ENCODE measurements around the gene SLC22A4. TPM values are rescaled to one million over a fixed set of nuclear protein-coding genes. Genes with fewer than 3 reads are reported as not detected.

SLC22A4 gene
- total and polyA plus RNA-seq, 4 donors: 0.25 to 42.2 (median 0.47) TPM

DNA sequence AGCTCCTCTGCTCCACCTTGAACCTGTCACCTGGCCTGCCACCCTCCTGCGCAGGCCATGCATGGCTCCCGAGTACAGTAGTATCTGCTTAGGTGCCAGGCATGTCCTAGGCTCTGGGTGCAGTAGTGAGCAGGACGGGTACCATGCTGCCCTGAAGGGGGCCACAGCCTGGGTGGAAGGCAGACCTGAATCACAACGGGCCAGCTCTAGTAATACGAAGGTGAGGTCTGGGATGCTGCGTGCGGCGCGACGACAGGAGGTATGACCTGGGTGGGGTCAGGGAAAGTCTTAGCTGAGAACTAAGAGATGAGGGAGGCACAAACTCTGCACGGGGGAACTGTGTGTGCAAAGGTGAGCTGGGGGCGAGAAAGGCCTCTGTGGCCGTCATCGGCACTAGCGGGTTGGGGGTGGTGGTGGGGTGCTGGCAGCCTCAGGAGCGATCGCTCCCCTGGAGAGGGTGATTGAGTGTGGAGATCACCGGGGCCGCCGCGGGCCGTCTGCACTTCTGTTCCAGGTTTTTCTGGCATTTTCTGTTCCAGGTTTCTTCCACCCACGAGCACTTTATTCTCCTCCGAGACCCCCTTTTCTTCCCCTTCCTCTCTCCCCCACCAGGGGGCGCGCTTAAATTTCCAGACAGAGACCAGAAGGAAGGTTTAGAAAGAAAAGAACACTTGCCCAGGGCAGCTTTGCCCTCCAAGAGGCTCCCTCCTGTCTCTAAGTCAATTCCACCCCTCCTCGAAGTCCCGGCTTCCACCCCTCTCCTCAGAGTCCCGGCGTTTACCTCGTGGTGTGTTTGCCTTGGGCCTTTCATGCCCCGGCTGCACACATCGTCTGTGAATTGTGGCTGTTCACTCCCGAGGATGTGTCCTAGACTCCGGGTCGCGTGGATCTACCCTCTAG lies 21.6 kb upstream of the SLC22A4 start:
- H3K4me1 ChIP-seq (ENCODE audit: control insufficient read depth in 4 of 4, insufficient read depth in 4 of 4, low read length in 3 of 4): peaks cover 0 to 11% (median 0%) of the 10 kb centered on the region in 4 donors
- H3K27ac ChIP-seq (ENCODE audit: low read depth in 1 of 2, low read length in 2 of 2): no peak overlapping the region
- TF ChIP-seq FOXA2 (IDR thresholded peaks at IDR 0.05) (no peak), YY1 (IDR thresholded peaks at IDR 0.05) (no peak), SP1 (IDR thresholded peaks at IDR 0.05) (no peak), GABPA (IDR thresholded peaks at IDR 0.05 in 1 of 2, conservative IDR thresholded peaks at IDR 0.05 in 1 of 2) (no peak), NR2F2 (IDR thresholded peaks at IDR 0.05) (no peak), RAD21 (IDR thresholded peaks at IDR 0.05) (peak; percentile 74 to 78), RXRA (IDR thresholded peaks at IDR 0.05) (no peak), FOXA1 (IDR thresholded peaks at IDR 0.05) (no peak), HNF4A (conservative IDR thresholded peaks at IDR 0.05) (no peak)
- TF ChIP-seq, protein P1, sequence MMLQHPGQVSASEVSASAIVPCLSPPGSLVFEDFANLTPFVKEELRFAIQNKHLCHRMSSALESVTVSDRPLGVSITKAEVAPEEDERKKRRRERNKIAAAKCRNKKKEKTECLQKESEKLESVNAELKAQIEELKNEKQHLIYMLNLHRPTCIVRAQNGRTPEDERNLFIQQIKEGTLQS (IDR thresholded peaks at IDR 0.05): no peak
- TF ChIP-seq, protein P2, sequence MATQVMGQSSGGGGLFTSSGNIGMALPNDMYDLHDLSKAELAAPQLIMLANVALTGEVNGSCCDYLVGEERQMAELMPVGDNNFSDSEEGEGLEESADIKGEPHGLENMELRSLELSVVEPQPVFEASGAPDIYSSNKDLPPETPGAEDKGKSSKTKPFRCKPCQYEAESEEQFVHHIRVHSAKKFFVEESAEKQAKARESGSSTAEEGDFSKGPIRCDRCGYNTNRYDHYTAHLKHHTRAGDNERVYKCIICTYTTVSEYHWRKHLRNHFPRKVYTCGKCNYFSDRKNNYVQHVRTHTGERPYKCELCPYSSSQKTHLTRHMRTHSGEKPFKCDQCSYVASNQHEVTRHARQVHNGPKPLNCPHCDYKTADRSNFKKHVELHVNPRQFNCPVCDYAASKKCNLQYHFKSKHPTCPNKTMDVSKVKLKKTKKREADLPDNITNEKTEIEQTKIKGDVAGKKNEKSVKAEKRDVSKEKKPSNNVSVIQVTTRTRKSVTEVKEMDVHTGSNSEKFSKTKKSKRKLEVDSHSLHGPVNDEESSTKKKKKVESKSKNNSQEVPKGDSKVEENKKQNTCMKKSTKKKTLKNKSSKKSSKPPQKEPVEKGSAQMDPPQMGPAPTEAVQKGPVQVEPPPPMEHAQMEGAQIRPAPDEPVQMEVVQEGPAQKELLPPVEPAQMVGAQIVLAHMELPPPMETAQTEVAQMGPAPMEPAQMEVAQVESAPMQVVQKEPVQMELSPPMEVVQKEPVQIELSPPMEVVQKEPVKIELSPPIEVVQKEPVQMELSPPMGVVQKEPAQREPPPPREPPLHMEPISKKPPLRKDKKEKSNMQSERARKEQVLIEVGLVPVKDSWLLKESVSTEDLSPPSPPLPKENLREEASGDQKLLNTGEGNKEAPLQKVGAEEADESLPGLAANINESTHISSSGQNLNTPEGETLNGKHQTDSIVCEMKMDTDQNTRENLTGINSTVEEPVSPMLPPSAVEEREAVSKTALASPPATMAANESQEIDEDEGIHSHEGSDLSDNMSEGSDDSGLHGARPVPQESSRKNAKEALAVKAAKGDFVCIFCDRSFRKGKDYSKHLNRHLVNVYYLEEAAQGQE (IDR thresholded peaks at IDR 0.05): no peak
- TF ChIP-seq, protein P3, sequence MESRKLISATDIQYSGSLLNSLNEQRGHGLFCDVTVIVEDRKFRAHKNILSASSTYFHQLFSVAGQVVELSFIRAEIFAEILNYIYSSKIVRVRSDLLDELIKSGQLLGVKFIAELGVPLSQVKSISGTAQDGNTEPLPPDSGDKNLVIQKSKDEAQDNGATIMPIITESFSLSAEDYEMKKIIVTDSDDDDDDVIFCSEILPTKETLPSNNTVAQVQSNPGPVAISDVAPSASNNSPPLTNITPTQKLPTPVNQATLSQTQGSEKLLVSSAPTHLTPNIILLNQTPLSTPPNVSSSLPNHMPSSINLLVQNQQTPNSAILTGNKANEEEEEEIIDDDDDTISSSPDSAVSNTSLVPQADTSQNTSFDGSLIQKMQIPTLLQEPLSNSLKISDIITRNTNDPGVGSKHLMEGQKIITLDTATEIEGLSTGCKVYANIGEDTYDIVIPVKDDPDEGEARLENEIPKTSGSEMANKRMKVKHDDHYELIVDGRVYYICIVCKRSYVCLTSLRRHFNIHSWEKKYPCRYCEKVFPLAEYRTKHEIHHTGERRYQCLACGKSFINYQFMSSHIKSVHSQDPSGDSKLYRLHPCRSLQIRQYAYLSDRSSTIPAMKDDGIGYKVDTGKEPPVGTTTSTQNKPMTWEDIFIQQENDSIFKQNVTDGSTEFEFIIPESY (IDR thresholded peaks at IDR 0.05): no peak
- TF ChIP-seq, protein P4, sequence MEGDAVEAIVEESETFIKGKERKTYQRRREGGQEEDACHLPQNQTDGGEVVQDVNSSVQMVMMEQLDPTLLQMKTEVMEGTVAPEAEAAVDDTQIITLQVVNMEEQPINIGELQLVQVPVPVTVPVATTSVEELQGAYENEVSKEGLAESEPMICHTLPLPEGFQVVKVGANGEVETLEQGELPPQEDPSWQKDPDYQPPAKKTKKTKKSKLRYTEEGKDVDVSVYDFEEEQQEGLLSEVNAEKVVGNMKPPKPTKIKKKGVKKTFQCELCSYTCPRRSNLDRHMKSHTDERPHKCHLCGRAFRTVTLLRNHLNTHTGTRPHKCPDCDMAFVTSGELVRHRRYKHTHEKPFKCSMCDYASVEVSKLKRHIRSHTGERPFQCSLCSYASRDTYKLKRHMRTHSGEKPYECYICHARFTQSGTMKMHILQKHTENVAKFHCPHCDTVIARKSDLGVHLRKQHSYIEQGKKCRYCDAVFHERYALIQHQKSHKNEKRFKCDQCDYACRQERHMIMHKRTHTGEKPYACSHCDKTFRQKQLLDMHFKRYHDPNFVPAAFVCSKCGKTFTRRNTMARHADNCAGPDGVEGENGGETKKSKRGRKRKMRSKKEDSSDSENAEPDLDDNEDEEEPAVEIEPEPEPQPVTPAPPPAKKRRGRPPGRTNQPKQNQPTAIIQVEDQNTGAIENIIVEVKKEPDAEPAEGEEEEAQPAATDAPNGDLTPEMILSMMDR (IDR thresholded peaks at IDR 0.05; ENCODE audit: low read depth, low read length, missing input control): peak; percentile 72
- no peaks in the 10 kb centered on the region for H3K9me3 ChIP-seq (ENCODE audit: control insufficient read depth in 4 of 4, low read length in 3 of 4)
- no peaks in the 10 kb centered on the region for H3K27me3 ChIP-seq (ENCODE audit: control insufficient read depth in 4 of 4, insufficient read depth in 4 of 4, low read length in 3 of 4)
- H3K36me3 ChIP-seq (ENCODE audit: control insufficient read depth in 4 of 4, insufficient read depth in 3 of 4, low read depth in 1 of 4, low read length in 3 of 4): no peaks in the 10 kb centered on the region
- peak overlapping the region; percentile 44 to 58 for H3K9ac ChIP-seq (ENCODE audit: low read depth in 1 of 2, low read length in 2 of 2)
- DNase-seq (ENCODE audit: low spot score): peak; percentile 86
- 50% methylated on average over 37 of the region's 37 CpGs for WGBS
- H3K4me3 ChIP-seq (ENCODE audit: low read depth in 1 of 3, low read length in 3 of 3): peak overlapping the region; percentile 20 to 54 (median 29)

DNA sequence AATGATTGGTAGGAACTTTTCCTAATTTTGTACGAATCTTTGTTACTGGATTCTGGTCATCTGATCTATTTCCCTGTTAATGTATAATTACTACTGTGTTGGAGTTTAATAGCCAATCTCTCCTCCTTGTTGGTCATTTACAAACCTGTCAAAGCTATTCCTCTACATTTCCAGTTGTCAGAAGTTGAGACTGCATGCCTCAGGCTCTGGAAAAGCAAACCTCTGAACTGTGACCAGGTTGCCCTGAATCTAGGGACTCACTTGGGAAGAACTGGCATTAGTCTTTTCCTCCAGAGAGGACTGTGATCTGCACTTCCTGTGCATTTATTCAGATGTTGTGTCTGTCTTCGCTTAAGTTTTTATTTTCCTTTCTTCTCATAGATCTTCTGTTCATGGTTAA lies 20.6 kb upstream of the SLC22A4 start:
- 63% methylated on average over 2 of the region's 2 CpGs for WGBS
- TF ChIP-seq, protein P1 (IDR thresholded peaks at IDR 0.05): no peak
- TF ChIP-seq FOXA2 (IDR thresholded peaks at IDR 0.05) (no peak), YY1 (IDR thresholded peaks at IDR 0.05) (no peak), GABPA (IDR thresholded peaks at IDR 0.05 in 1 of 2, conservative IDR thresholded peaks at IDR 0.05 in 1 of 2) (no peak), FOXA1 (IDR thresholded peaks at IDR 0.05) (no peak), JUND (IDR thresholded peaks at IDR 0.05) (no peak), SP1 (IDR thresholded peaks at IDR 0.05) (no peak), EGR1 (IDR thresholded peaks at IDR 0.05; ENCODE audit: low read depth in 2 of 2) (no peak), TAF1 (conservative IDR thresholded peaks at IDR 0.05) (no peak)
- TF ChIP-seq, protein P3 (IDR thresholded peaks at IDR 0.05): no peak
- TF ChIP-seq, protein P4 (IDR thresholded peaks at IDR 0.05; ENCODE audit: low read depth, low read length, missing input control): no peak
- TF ChIP-seq, protein P5, sequence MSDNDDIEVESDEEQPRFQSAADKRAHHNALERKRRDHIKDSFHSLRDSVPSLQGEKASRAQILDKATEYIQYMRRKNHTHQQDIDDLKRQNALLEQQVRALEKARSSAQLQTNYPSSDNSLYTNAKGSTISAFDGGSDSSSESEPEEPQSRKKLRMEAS (IDR thresholded peaks at IDR 0.05): no peak

More for the DNA sequence above, 20.6 kb upstream of the SLC22A4 start:
- Histone ChIP-seq H3K27me3 (ENCODE audit: control insufficient read depth in 4 of 4, insufficient read depth in 4 of 4, low read length in 3 of 4) (no peaks in the 10 kb centered on the region), H3K36me3 (ENCODE audit: control insufficient read depth in 4 of 4, insufficient read depth in 3 of 4, low read depth in 1 of 4, low read length in 3 of 4) (no peaks in the 10 kb centered on the region), H3K27ac (ENCODE audit: low read depth in 1 of 2, low read length in 2 of 2) (no peak overlapping the region), H3K4me3 (ENCODE audit: low read depth in 1 of 3, low read length in 3 of 3) (no peak overlapping the region), H3K4me1 (ENCODE audit: control insufficient read depth in 4 of 4, insufficient read depth in 4 of 4, low read length in 3 of 4) (peaks cover 0 to 16% (median 0%) of the 10 kb centered on the region in 4 donors), H3K9me3 (ENCODE audit: control insufficient read depth in 4 of 4, low read length in 3 of 4) (no peaks in the 10 kb centered on the region), H3K9ac (ENCODE audit: low read depth in 1 of 2, low read length in 2 of 2) (no peak overlapping the region)
- no peak for DNase-seq (ENCODE audit: low spot score)
